H1 (cell line): ENCODE results near the gene KIFBP.
"Not testable (repeated sequence)": the region's sequence is repeated elsewhere in the genome, so short reads cannot be mapped to it uniquely, and the experiment has no call there.

Source experiments
- CTCF ChIP-seq, 3 experiments: IDR thresholded peaks; 1 replicate in 2 of 3; 2 replicates in 1 of 3; pipeline versions ENCODE4 v1.5.1 to v1.6.1; 2011; ENCODE audit warnings: low read length in 3 of 3, mild to moderate bottlenecking in 3 of 3, inconsistent platforms in 2 of 3, low read depth in 1 of 3, moderate library complexity in 1 of 3; ENCODE audit not compliant: insufficient read depth in 1 of 3; ENCODE audit errors: control extremely low read depth in 1 of 3
- E2F6 ChIP-seq: IDR thresholded peaks from 2 replicates; pipeline ENCODE4 v1.6.1; 2012; ENCODE audit warnings: inconsistent platforms
- EP300 ChIP-seq, 2 experiments: IDR thresholded peaks; 1 replicate in 1 of 2; 2 replicates in 1 of 2; pipeline ENCODE4 v1.6.1; 2011 to 2012; ENCODE audit warnings: low read depth in 2 of 2, low read length in 2 of 2, mild to moderate bottlenecking in 2 of 2, borderline replicate concordance in 1 of 2, inconsistent platforms in 1 of 2, moderate library complexity in 1 of 2
- EZH2 ChIP-seq: fragments of 200-600 bp; sonication (generic); IDR thresholded peaks from 2 replicates; pipeline ENCODE4 v1.7.1; 2012; ENCODE audit warnings: low read depth, mild to moderate bottlenecking, moderate library complexity, low read length, inconsistent platforms; ENCODE audit not compliant: severe bottlenecking
- SIN3A ChIP-seq, 2 experiments: IDR thresholded peaks in 1 of 2; conservative IDR thresholded peaks in 1 of 2; 2 replicates each; pipeline ENCODE4 v1.6.1; 2011 to 2012; ENCODE audit warnings: low read length in 2 of 2, improper control_type of control experiment in 1 of 2, low read depth in 1 of 2, mild to moderate bottlenecking in 1 of 2
- YY1 ChIP-seq: IDR thresholded peaks from 2 replicates; pipeline ENCODE4 v1.6.1; 2011; ENCODE audit warnings: low read depth, mild to moderate bottlenecking, low read length

- not testable (repeated sequence) for TF ChIP-seq CTCF (IDR thresholded peaks at IDR 0.05; ENCODE audit: control extremely low read depth in 1 of 3, insufficient read depth in 1 of 3, low read depth in 1 of 3, low read length in 3 of 3); EZH2; E2F6; EP300 (IDR thresholded peaks at IDR 0.05; ENCODE audit: borderline replicate concordance in 1 of 2, low read depth in 2 of 2, low read length in 2 of 2); SIN3A (conservative IDR thresholded peaks at IDR 0.05 in 1 of 2, IDR thresholded peaks at IDR 0.05 in 1 of 2; ENCODE audit: low read depth in 1 of 2, low read length in 2 of 2); YY1
Measured at GRCh38 chr10:68975936-68976473, 12.6 kb upstream of the KIFBP start.
